Nephron progenitor cell (in vitro differentiated cells): ENCODE data around the gene RALGAPB.

Source experiments
- DNase-seq: peaks from one replicate; pipeline ENCODE4 v3.0.0; 2021
- H3K27ac Mint-ChIP-seq: 2 replicates; pipeline ENCODE4 v1.8.0; 2021; ENCODE audit warnings: mild to moderate bottlenecking, moderate library complexity, mixed read lengths
- H3K27me3 Mint-ChIP-seq: 2 replicates; pipeline ENCODE4 v1.8.0; 2021; ENCODE audit warnings: mild to moderate bottlenecking, low read depth, mixed read lengths; ENCODE audit not compliant: poor library complexity
- H3K36me3 Mint-ChIP-seq: 2 replicates; pipeline ENCODE4 v1.8.0; 2021; ENCODE audit warnings: low read depth, mixed read lengths
- H3K4me1 Mint-ChIP-seq: 2 replicates; pipeline ENCODE4 v1.8.0; 2021; ENCODE audit warnings: mixed read lengths
- H3K4me3 Mint-ChIP-seq: 2 replicates; pipeline ENCODE4 v1.8.0; 2021; ENCODE audit warnings: mild to moderate bottlenecking, moderate library complexity, mixed read lengths
- H3K9me3 Mint-ChIP-seq: 2 replicates; pipeline ENCODE4 v1.8.0; 2021; ENCODE audit warnings: mild to moderate bottlenecking, moderate library complexity, mixed read lengths
- CTCF ChIP-seq: fragments of 200-600 bp; sonication (generic); IDR thresholded peaks from 2 replicates; pipeline ENCODE4 v1.5.0; 2021; ENCODE audit warnings: antibody characterized with exemption

RALGAPB gene

DNA sequence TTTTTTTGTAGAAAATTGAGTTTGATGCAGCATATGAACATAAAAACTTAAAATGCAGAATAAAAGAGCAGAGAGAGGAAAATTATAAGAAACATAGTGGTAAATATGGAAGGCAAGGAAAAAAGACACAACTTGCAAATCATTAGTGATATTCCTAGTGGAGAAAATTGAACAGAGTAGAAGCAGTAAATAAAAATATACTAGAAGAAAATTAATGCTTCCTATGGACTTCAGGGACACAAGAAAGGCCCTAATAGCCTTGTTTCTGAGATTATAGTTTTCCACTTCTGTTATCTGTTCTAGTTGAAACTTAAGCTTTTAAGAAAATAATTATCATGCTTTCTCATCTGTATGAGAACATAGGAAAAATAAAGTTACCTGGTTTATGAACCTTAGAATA is 82.8 kb downstream of the RALGAPB start:
- peaks cover 54% of the 10 kb centered on the region for H3K36me3 Mint-ChIP-seq
- no peak for DNase-seq
- no peak overlapping the region for H3K27ac Mint-ChIP-seq
- no peaks in the 10 kb centered on the region for H3K4me1 Mint-ChIP-seq
- H3K9me3 Mint-ChIP-seq = no peaks in the 10 kb centered on the region
- no peak for TF ChIP-seq CTCF
- no peaks in the 10 kb centered on the region for H3K27me3 Mint-ChIP-seq
- H3K4me3 Mint-ChIP-seq = no peak overlapping the region

GRCh38 chr20:38557174-38557573 is 84.5 kb downstream of the RALGAPB start:
- H3K4me3 Mint-ChIP-seq = no peak overlapping the region
- TF ChIP-seq CTCF = no peak

DNA sequence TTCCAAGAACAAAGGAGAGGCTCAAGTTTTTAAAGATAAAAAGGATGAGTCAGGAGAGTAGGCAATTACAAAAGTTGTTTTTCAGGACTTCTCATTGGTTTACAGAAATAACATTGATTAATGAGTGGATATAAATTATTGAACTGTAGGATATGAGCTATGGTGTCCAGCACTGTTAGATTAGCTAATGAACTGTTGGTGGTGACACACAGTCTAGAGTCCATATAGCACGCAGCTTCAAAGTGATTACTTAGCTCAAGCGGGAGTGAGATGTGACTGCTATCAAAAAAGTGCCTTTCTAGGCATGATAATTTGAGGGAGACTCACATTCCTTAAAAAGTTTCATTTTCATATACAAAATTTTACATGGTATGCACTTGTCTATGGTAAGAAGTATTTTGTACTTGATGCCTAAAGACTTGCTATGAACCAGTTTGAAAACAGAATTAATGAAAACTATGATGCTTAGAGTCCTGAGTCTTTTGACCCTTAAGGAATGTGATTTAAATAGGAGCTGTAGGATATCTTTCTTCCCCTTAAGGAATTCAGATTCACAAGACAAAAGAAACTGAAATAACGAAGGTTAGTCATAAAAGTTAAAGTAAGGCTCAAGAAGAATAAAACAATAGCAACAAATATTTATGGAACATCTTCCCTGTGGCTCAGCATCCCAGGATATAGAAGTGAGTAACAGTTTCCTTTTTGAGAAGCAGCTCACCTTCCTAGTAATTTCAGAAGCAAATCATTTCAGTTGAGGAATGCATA is 86.1 kb downstream of the RALGAPB start:
- Mint-ChIP-seq H3K9me3 (no peaks in the 10 kb centered on the region), H3K27ac (no peak overlapping the region)

More at GRCh38 chr20:38557174-38557573, 84.5 kb downstream of the RALGAPB start:
- Mint-ChIP-seq H3K4me1 (no peaks in the 10 kb centered on the region), H3K27ac (peak overlapping the region; percentile 31), H3K9me3 (no peaks in the 10 kb centered on the region), H3K27me3 (no peaks in the 10 kb centered on the region), H3K36me3 (peaks cover 64% of the 10 kb centered on the region)
- DNase-seq = no peak

DNA sequence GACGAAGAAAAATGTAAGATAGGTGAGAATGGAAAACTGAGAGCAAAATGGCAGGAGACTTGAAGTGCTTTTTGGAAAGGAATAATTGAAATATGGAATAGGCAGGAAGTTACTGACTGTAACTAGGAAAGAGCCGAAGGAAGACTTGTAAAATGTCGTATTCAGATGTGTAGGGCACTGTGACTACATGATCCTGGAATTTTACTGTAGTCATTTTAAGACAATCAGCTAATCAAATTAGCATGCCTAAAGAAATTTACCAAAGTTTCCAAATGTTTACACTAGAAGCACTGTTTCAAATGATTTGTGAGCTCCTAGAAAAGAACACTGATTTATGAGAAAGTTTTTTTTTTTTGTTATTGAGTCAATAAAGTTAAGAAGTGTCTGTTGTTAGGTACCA is 87.1 kb downstream of the RALGAPB start:
- H3K9me3 Mint-ChIP-seq = no peaks in the 10 kb centered on the region
- no peaks in the 10 kb centered on the region for H3K4me1 Mint-ChIP-seq
- TF ChIP-seq CTCF = no peak
- H3K27me3 Mint-ChIP-seq = no peaks in the 10 kb centered on the region
- H3K27ac Mint-ChIP-seq = no peak overlapping the region
- no peak overlapping the region for H3K4me3 Mint-ChIP-seq
- H3K36me3 Mint-ChIP-seq = peaks cover 58% of the 10 kb centered on the region
- DNase-seq = no peak

More for the DNA sequence above, 86.1 kb downstream of the RALGAPB start:
- no peak overlapping the region for H3K4me3 Mint-ChIP-seq
- no peak for TF ChIP-seq CTCF
- no peak for DNase-seq
- no peaks in the 10 kb centered on the region for H3K4me1 Mint-ChIP-seq
- peaks cover 68% of the 10 kb centered on the region for H3K36me3 Mint-ChIP-seq
- no peaks in the 10 kb centered on the region for H3K27me3 Mint-ChIP-seq

- Mint-ChIP-seq H3K4me1 (no peaks in the 10 kb centered on the region), H3K36me3 (peaks cover 40% of the 10 kb centered on the region), H3K27ac (no peak overlapping the region), H3K27me3 (no peaks in the 10 kb centered on the region), H3K9me3 (no peaks in the 10 kb centered on the region), H3K4me3 (no peak overlapping the region)
- DNase-seq = no peak
- TF ChIP-seq CTCF = no peak
Measured at GRCh38 chr20:38563802-38564431, 91.3 kb downstream of the RALGAPB start.

DNA sequence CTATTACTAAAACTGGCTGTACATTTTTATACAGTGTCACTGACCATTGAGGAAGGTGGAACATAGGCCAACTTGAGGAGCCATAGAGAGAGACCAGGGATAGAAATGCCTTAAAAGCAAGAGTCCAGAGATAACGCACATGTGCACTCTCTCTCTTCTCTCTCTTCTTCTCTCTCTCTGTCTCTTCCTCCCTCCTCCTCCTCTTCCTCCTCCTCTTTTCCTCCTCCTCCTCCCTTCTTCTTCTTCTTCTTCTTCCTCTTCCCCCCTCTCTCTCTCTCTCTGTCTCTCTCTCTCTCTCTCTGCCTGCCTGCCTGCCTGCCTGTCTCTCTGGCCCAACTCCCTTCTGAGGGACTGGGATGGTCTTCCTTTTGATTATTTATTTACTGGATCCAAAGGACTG is 92.0 kb downstream of the RALGAPB start:
- TF ChIP-seq CTCF = no peak
- no peak overlapping the region for H3K27ac Mint-ChIP-seq
- no peaks in the 10 kb centered on the region for H3K4me1 Mint-ChIP-seq
- no peak for DNase-seq
- H3K4me3 Mint-ChIP-seq = no peak overlapping the region
- peaks cover 35% of the 10 kb centered on the region for H3K36me3 Mint-ChIP-seq
- no peaks in the 10 kb centered on the region for H3K9me3 Mint-ChIP-seq
- H3K27me3 Mint-ChIP-seq = no peaks in the 10 kb centered on the region
